T1000 (cell line): ENCODE results near the gene ABCB11.
A peak's percentile ranks its signal among the peaks of the same experiment; 100 is the strongest.
"Not testable (repeated sequence)": the region's sequence is repeated elsewhere in the genome, so short reads cannot be mapped to it uniquely, and the experiment has no call there.

Source experiments
- DNase-seq: peaks from one replicate; lab custom pipeline; 2025; ENCODE audit warnings: mixed read lengths; lab: John Stamatoyannopoulos, UW

ABCB11 gene

DNA sequence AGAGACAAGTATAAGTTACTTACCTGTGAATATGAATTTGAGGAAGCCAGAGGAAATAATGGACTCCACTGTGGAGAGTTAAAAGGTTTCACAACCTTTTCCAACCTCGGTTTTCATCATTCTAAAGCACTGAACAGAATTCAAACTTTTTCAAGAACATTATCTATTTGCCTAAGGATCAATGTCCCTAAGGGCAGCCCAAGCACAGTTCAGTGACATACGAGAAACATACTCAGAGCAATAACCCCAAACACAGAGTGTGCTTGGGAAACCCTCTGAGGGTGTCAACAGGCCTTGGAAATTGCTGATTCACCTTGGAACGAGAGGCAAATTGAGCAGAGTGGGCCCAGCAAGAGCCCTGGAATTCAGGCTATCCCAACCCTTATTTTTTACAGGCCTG lies at the start of gene ABCB11:
Gene ABCB11, minus strand, starts transcription at position 123 of the 400 bp plus-strand sequence. CDS start 13,199 bp downstream, outside the sequence.
- no peak for DNase-seq

DNA sequence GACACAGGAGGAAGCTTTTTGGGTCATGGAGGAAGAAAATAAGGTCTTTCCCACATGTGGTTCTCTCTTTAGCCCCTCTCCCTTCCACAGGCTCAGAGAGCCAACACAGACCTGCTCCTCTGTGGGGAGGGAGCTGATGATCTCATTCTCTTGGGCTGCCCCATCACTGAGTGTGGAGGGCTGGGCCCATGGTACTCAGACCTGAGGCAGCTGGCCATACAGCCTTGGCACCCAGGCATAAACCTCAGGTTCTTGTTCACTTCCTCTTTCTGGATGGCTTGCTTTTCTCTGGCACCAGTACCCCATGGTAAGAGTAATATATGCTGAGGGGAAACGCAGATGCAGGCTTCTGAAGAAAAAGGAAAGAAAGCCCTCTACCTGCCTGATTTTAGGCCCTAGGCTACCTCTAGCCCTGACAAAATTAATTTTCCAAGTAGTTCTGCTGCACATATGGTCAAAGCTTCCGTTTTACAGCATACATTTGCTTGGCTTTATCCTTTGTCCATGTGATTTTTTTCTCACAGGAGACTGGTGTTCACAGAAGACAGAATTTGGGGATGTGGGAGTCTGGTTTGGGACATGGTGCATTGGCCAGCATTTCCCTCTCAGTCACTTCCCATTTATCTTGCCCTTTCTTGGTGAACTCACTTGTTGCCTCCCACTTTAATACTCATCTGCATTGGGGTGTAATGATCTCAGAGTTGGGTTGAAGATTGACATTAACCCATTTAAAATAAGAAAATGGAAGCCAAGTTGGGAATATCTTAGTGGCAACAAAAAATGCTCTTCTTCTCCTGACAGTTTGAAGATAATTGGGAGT lies 49.3 kb upstream of the ABCB11 start:
- DNase-seq, result no peak

GRCh38 chr2:169077674-169078240 lies 46.6 kb upstream of the ABCB11 start:
- DNase-seq, result no peak

- DNase-seq, result no peak
Measured at GRCh38 chr2:169073963-169074751, 43.0 kb upstream of the ABCB11 start.

- DNase-seq, result no peak
Measured at GRCh38 chr2:169073211-169073962, 42.3 kb upstream of the ABCB11 start.

- no peak for DNase-seq
Measured at GRCh38 chr2:169072163-169072925, 41.2 kb upstream of the ABCB11 start.

GRCh38 chr2:169071455-169071854 lies 40.3 kb upstream of the ABCB11 start:
- no peak for DNase-seq

GRCh38 chr2:169069833-169070232 lies 38.7 kb upstream of the ABCB11 start:
- DNase-seq, result no peak

GRCh38 chr2:169069341-169069740 lies 38.2 kb upstream of the ABCB11 start, which contains the start of gene DHRS9:
Gene DHRS9, plus strand, starts transcription at chr2:169069563. Its CDS starts 12,019 bp downstream, at chr2:169081582.
- peak; percentile 33 for DNase-seq

DNA sequence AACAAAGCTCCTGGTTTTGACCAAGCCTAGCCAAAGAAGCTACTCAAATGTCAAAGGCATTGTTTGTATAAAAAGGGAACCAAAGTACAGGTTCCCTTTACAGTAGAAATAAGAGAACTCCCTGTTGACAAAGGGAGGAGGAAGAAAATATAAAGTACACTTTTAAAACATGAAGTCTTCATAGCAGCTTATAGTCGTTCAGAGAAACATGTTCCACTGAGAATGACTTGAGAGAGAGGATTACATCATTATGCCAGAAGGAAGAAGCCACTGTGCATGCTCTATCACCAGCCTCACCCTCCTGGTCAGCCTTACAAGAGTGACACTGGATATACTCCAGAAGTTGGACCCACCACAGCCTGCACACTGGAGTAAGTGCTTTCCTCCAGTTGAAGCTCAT lies 35.8 kb upstream of the ABCB11 start:
- no peak for DNase-seq

GRCh38 chr2:169065864-169066517 lies 34.9 kb upstream of the ABCB11 start:
- no peak for DNase-seq

- DNase-seq, result no peak
Measured at GRCh38 chr2:169065422-169065821, 34.3 kb upstream of the ABCB11 start.

- not testable (repeated sequence) for DNase-seq
Measured at GRCh38 chr2:169064199-169064598, 33.1 kb upstream of the ABCB11 start.

DNA sequence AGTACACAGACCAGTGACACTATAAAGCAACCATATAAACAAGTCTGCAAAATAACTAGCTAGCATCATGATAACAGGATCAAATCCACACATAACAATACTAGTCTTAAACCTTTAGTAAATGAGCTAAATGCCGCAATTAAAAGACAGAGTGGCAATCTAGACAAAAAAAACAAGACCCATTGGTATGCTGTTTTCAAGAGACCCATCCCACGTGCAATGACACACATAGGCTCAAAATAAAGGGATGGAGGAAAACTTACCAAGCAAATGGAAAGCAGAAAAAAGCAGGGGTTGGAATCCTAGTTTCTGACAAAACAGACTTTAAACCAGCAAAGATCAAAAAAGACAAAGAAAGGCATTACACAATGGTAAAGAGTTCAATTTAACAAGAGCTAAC lies 23.5 kb upstream of the ABCB11 start:
- DNase-seq, result not testable (repeated sequence)

- no peak for DNase-seq
Measured at GRCh38 chr2:169050476-169051240, 19.5 kb upstream of the ABCB11 start.

GRCh38 chr2:169049142-169049541 lies 18.0 kb upstream of the ABCB11 start:
- DNase-seq, result no peak

DNA sequence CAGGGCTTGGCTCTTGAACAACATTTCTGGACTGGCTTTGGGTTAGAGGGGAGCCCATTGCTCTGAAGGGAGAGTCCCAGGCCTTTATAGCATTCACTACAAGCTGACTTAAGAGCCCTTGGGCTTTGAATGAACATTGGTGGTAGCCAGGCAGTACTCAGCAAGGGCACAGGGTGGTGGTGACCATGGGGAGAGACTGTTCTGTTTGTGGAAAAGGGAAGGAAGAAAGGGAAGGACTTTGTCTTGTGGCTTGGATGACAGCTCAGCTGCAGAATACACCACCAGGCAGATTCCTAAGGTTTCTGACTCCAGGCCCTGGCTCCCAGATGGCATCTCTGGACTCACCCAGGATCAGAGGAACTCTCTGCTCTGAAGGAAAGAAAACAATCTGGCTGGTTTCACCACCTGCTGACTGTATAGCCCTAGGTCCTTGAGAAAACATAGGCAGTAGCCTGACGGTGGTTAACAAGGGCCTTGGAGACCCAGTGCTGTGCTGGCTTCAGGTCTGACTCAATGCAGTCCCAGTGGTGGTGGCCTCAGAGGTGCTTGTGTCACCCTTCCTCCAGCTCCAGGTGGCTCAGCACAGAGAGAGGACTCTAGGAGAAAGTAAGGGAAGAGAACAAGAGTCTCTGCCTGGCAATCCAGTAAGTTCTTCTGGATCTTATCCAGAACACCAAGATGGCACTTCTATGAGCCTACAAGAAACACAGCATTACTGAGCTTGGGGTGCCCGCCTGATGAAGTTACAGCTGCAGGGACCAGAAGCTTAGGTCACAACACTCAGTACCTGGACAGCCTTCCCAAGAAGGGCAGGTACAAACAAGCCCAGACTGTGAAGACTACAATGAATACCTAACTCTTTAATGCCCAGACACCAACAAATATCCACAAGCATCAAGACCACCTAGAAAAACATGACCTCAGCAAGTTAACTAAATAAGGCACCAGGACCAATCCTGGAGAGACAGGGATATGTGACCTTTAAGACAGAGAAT lies 16.4 kb upstream of the ABCB11 start:
- no peak for DNase-seq

GRCh38 chr2:169046440-169047151 lies 15.5 kb upstream of the ABCB11 start:
- DNase-seq, result peak; percentile 29
